KOPT-K1 (cell line): ENCODE measurements around the gene TOM1L2.
"Not testable (repeated sequence)": the region's sequence is repeated elsewhere in the genome, so short reads cannot be mapped to it uniquely, and the experiment has no call there.

Source experiments
- H3K27ac ChIP-seq: fragments of 200-600 bp; sonication (generic); 2 replicates; pipeline ENCODE4 v1.5.1; 2016; ENCODE audit warnings: antibody characterized with exemption, mild to moderate bottlenecking, low read depth, low read length; ENCODE audit not compliant: poor library complexity, severe bottlenecking
- H3K36me3 ChIP-seq: fragments of 200-600 bp; sonication (generic); 2 replicates; pipeline ENCODE4 v1.5.1; 2017; ENCODE audit warnings: antibody characterized with exemption, mild to moderate bottlenecking, low read length, moderate library complexity; ENCODE audit not compliant: insufficient read depth
- H3K9me3 ChIP-seq: fragments of 200-600 bp; sonication (generic); 2 replicates; pipeline ENCODE4 v1.5.1; 2017; ENCODE audit warnings: antibody characterized with exemption, low read length, mild to moderate bottlenecking; ENCODE audit not compliant: insufficient read depth, poor library complexity, severe bottlenecking

Gene TOM1L2

DNA sequence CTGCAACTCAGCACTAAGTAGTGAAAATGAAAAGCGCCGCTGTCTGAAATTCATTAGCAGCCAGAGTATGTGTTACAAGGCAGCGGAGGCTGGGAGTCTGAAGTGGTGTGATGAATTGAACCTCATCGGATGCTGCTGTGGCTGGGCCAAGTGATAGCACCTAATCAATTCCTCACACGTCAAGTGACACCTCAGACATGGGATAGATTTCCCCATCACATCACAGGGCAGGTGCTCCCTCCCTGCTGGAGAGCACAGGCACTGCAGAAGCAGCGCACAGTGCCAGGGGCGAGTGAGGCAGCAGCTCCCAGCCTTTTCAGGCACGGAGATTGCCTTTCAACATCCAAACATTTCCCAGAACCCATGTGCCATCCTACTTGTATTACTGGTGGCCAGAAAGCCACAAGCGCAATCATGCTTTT lies 32.7 kb upstream of the TOM1L2 start:
- Histone ChIP-seq H3K36me3 (no peaks in the 10 kb centered on the region), H3K27ac (no peak overlapping the region), H3K9me3 (no peaks in the 10 kb centered on the region)

DNA sequence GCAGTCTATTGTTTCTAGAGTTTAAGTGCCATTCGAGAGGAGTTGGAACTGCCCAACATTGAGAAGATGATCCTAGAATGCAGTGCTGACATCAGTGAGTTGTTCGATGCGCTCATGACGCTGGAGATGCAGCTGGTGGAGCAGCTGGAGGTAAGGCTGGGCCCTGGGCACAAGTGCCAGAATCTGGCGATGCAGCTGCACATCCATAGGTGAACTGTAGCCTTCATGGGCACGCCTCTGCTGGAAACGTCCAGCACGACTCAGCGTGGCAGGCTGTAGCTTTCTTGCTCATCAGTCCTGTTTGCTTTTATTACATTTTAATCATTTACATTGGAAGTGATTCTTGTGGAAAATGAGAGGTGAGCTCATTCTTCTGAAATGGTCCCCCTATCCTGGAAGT lies 32.1 kb upstream of the TOM1L2 start:
- no peaks in the 10 kb centered on the region for H3K9me3 ChIP-seq
- H3K36me3 ChIP-seq: no peaks in the 10 kb centered on the region
- no peak overlapping the region for H3K27ac ChIP-seq

DNA sequence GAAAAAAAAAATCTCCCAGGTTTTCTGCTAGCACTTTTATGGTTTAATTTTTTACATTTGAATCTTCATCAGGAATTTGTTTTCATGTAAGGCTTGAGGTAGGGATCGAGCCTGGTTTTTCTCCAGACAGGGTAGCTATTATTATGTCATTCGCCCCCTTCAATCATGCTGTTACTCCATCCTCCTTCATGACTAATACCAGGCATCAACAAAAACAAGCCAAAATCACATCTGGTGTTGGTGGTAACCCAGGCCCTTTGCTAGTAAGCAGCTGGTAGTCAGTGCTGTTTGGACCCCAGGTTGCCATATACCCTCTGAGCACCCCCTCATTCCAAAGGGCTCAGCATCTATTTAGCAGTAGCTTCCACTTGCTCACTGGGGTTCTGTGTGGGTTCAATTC lies 30.0 kb upstream of the TOM1L2 start:
- Histone ChIP-seq H3K27ac (no peak overlapping the region), H3K9me3 (no peaks in the 10 kb centered on the region), H3K36me3 (no peaks in the 10 kb centered on the region)

DNA sequence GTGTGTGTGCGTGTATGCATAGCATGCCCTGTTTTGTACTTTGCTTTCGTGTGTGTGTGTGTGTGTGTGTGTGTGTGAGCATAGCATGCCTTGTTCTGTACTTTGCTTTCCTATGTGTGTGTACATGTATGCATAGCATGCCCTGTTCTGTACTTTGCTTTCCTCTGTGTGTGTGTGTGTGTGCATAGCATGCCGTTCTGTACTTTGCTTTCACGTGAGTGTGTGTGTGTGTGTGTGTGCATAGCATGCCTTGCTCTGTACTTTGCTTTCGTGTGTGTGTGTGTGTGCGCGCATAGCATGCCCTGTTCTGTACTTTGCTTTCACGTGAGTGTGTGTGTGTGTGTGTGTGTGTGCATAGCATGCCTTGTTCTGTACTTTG lies 27.8 kb upstream of the TOM1L2 start:
- Histone ChIP-seq H3K9me3 (no peaks in the 10 kb centered on the region), H3K27ac (no peak overlapping the region), H3K36me3 (no peaks in the 10 kb centered on the region)

DNA sequence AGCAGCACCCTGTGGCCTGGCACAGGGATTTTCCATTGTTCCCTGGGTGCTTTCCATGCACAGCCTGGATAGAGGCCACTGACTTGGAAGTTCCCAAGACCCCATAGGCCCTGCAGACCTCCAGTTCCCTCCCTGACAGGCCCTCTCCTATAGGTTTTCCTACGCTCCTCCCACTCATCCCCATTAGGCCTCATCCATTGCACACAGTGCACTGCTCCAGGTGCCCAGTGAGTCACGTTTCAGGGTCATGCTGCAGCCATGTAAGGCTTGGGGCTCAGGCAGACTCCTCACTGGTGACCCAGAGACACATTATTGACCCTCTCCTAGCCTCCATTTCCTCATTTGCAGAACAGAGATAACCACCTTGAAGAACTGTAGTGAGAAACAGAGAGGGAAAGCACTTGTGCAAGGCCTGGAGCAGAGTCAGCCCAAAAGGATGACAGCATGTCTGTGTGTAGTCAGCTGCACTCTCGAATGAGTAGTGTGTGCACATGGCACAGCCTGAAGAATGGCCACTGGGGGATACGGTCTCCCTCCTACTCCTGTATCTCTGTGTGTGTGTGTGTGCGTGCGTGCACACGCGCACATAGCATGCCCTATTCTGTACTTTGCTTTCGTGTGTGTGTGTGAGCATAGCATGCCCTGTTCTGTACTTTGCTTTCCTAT lies 27.3 kb upstream of the TOM1L2 start:
- Histone ChIP-seq H3K9me3 (no peaks in the 10 kb centered on the region), H3K36me3 (no peaks in the 10 kb centered on the region), H3K27ac (no peak overlapping the region)

DNA sequence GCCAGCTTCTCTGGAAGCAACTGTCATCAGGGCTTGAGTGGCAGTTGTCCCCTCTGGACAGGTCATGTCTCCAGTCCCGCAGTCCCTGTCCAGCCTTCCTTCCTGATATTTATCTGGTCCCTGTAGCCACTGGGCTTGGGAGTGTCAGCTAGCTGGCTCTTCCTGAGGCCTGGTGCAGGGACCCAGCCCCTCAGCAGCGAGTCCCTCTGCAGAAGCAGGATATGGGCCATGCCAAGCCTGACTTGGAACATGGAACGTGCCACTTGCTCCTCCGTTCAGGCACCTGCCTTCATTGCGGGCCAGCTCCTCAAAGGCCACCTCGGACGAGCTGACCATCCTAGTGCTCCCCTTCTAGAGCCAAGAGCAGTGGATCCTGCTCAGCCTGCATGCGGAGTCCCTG lies 26.7 kb upstream of the TOM1L2 start:
- no peak overlapping the region for H3K27ac ChIP-seq
- no peaks in the 10 kb centered on the region for H3K9me3 ChIP-seq
- no peaks in the 10 kb centered on the region for H3K36me3 ChIP-seq

DNA sequence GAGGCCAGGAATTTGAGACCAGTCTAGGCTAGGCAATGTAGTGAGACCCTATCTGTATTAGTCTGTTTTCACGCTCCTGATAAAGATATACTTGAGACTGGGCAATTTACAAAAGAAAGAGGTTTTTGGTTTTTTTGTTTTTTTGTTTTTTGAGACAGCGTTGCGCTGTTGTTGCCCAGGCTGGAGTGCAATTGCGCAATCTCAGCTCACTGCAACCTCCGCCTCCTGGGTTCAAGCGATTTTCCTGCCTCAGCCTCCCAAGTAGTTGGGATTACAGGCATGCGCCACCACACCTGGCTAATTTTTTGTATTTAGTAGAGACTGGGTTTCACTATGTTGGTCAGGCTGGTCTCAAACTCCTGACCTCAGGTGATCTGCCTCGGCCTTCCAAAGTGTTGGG lies 23.7 kb upstream of the TOM1L2 start:
- not testable (repeated sequence) for H3K36me3 ChIP-seq, H3K27ac ChIP-seq, H3K9me3 ChIP-seq

DNA sequence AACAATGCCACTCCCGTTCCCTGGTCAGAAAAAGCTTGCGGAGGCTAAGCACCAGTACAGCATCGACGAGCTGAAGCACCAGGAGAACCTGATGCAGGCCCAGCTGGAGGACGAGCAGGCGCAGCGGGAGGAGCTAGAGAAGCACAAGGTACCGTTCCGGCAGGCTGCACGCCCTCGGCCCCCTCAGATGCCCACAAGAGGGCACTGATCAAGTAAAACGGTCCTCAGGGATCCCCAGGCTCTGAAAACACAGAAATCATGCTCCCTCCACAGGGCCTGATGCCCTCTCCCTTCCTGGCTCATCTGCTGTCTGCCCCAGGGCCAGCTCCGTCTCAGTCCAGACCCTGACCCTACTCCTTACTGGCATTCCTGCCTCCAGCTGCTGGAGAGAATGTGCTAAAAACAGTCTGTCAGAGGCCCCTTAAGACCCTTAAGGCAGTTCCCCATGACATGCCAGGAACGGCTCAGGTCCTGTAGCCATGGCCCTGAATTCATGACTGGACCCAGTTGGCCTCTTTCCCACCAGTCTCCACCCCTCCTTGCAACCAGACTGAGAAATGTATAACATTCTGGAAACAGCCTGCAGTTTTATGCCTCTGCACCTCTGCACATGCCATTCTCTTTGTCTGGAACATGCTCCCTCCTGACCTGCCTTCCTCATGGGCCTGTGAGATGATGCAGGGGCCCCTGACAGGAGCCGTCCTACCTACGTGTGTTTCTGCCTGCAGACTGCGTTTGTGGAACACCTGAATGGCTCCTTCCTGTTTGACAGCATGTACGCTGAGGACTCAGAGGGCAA lies 22.3 kb upstream of the TOM1L2 start:
- H3K9me3 ChIP-seq: no peaks in the 10 kb centered on the region
- no peak overlapping the region for H3K27ac ChIP-seq
- H3K36me3 ChIP-seq: no peaks in the 10 kb centered on the region

DNA sequence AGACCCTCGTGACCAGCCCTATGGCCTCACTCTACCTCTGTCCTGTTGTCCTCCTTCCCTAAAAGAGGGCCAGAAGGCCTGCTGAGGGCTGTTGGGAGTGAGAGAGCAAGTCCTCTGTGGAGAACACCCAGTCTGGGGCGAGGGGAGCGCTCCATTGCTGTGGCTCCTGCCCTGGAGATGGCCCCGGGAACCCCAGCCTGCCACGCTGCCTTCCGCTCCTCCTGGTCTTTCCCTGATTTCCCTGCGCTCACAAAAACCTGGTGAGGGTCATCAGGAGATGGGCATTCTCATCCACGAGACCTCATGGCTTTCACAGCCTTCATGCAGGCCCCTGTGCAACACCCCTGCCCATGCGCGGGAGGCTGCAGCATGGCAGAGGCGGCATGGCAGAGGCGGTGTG lies 21.7 kb upstream of the TOM1L2 start:
- Histone ChIP-seq H3K36me3 (no peaks in the 10 kb centered on the region), H3K9me3 (no peaks in the 10 kb centered on the region), H3K27ac (no peak overlapping the region)

DNA sequence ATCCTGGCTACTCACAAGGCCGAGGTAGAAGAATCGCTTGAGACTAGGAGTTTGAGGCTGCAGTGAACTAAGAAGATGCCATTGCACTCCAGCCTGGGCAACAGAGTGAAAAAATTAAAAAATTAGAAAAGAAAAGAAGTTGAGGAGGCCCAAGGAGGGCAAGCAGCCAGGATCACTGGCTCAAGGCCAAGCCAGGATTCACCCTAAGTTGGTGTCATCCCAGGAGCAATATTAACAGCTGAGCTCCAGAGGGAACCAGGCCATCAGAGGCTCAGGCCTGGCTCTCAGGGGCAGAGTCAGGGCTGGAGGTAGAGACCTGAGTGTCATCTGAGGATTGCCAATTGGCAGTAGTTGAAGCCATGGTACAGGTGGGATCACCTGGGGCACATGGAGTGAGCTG lies 21.2 kb upstream of the TOM1L2 start:
- Histone ChIP-seq H3K9me3 (no peaks in the 10 kb centered on the region), H3K36me3 (no peaks in the 10 kb centered on the region), H3K27ac (no peak overlapping the region)

DNA sequence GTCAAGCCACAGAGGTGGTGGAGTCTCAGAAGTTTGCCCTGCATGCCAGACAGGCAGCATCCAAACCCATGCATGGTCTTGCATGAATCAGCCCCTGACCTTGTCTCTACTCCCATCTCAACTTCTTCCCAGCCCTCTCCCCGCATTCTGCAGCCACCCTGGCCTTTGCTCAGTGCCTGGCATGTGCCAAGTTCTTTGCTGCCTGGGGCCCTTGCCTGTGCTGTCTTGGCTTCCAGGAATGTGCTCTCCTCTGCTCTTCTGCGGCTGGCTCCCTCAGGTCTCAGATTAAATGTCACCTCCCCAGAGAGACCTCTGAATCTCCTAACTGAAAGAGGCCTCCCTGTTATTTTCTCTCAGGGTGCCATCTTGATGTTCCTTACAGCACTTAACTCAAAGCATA lies 18.1 kb upstream of the TOM1L2 start:
- no peaks in the 10 kb centered on the region for H3K36me3 ChIP-seq
- H3K9me3 ChIP-seq: no peaks in the 10 kb centered on the region
- no peak overlapping the region for H3K27ac ChIP-seq

DNA sequence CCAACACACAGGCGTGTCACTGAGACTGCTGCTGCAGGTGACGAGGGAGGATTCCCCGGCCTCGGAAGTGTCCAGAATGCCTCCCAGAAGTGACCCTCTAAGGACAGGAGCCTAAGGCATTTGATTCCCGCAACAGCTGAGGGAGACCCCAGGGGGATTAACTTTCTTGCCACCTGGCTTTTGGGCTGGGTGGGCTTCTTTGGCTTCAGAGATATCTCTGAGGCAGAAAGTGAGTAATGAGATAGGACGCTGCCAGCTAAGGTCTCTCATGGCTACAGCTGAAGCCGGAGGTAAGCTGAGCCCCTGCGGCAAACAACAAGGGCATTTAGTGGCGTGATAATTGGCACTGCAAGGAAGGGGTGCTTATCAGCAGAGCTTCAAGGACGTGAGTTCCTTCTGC lies 17.4 kb upstream of the TOM1L2 start:
- H3K9me3 ChIP-seq: no peaks in the 10 kb centered on the region
- no peaks in the 10 kb centered on the region for H3K36me3 ChIP-seq
- no peak overlapping the region for H3K27ac ChIP-seq

DNA sequence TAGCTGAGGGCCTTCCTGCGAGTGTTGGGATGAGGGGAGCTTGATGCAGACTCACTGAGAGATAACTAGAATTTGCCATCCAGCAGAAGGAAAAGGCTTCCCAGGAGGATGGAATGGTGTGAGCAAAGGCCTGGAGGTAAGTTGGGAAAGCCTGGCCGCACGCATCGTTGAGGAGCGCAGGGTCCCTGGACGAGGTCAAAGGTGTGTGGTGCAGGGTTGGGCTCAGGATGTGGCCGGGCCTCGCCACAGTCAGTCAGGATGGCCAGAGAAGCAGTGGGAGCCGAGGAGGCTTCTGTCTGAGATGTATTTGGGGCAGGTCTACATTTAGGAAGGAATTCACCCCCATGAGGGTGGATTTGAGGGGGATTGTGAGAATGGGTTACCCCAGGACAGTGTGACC lies 16.9 kb upstream of the TOM1L2 start:
- H3K27ac ChIP-seq: no peak overlapping the region
- H3K9me3 ChIP-seq: no peaks in the 10 kb centered on the region
- no peaks in the 10 kb centered on the region for H3K36me3 ChIP-seq

DNA sequence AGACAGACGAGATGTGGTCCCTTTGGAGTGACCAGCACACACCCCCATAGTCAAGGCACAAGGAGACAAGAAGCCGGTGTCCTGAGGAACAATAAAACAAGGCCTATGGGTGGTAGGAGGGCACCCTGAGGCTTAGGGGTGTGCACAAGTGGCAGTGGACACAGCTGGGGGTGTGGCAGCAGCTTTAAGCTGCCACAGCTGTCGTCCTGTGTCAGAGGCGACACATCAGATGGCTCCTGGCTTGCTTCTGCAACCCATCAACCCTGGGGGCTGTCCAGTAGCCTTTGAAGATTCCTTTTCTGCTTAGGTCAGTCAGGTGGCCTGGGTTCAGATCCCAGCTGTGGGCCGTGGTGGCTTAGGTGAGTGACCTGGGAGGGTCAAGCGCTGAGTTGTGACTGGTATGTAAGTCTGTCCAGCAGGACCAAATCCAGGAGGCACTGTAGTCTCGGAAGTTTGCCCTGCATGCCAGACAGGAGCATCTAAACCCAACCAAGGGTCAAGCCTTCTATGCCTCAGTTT lies 16.3 kb upstream of the TOM1L2 start:
- no peaks in the 10 kb centered on the region for H3K36me3 ChIP-seq
- no peak overlapping the region for H3K27ac ChIP-seq
- H3K9me3 ChIP-seq: no peaks in the 10 kb centered on the region

DNA sequence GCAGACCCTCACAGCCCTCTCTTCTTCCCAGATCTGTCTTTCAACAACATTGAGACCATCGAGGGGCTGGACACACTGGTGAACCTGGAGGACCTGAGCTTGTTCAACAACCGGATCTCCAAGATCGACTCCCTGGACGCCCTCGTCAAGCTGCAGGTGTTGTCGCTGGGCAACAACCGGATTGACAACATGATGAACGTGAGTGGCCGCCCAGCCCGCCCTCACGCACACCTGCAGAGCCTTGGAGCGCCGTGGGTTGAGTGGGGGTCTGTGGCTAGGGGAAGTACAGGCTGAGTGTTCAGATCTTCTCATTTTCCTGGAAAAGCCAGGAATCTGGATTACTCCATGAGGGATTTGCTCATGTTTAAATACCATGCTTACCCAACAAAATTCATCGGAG lies 15.7 kb upstream of the TOM1L2 start:
- Histone ChIP-seq H3K36me3 (no peaks in the 10 kb centered on the region), H3K9me3 (no peaks in the 10 kb centered on the region), H3K27ac (no peak overlapping the region)
